ENCODE results near the gene ADCYAP1.

- no peak for TF ChIP-seq CTCF (IDR thresholded peaks at IDR 0.05; ENCODE audit: low read length)
- no peak for TF ChIP-seq EZH2 (IDR thresholded peaks at IDR 0.05; ENCODE audit: borderline replicate concordance, low read length)
Observed at GRCh38 chr18:857986-858385, 46.7 kb upstream of the ADCYAP1 start.
